ENCODE measurements around the gene OR5B2. TPM values are rescaled to one million over a fixed set of nuclear protein-coding genes. Genes with fewer than 3 reads are reported as not detected.

Gene OR5B2
- total RNA-seq, 1 donor from 2014 or later = not detected

Other genes starting within 250 kb of the OR5B2 start
- gene OR9Q2, start 239.1 kb downstream of the OR5B2 start, total RNA-seq = not detected in 2 replicates
- gene OR1S2, start 224.0 kb downstream of the OR5B2 start, total RNA-seq = not detected in 2 replicates
- not detected in 2 replicates for gene OR1S1, start 215.4 kb downstream of the OR5B2 start, total RNA-seq
- gene OR10Q1, start 199.2 kb downstream of the OR5B2 start, total RNA-seq = not detected in 2 replicates
- gene OR10W1, start 159.9 kb downstream of the OR5B2 start, total RNA-seq = not detected in 2 replicates
- not detected in 2 replicates for gene OR5B17, start 69.1 kb downstream of the OR5B2 start, total RNA-seq
- not detected in 2 replicates for gene OR5B3, start 21.2 kb downstream of the OR5B2 start, total RNA-seq
- gene OR5B12, start 14.1 kb upstream of the OR5B2 start, total RNA-seq = not detected in 2 replicates
- gene OR5B21, start 80.0 kb upstream of the OR5B2 start, total RNA-seq = 0.82 and 1.1 TPM in 2 replicates
- 137 and 141 TPM in 2 replicates for gene LPXN, start 147.7 kb upstream of the OR5B2 start, total RNA-seq
- 56.5 and 57.4 TPM in 2 replicates for gene ZFP91, start 150.9 kb upstream of the OR5B2 start, total RNA-seq
- 3.6 and 4.6 TPM in 2 replicates for gene CNTF, start 194.5 kb upstream of the OR5B2 start, total RNA-seq

Data from T-helper 2 cell treated with Interferon-gamma antibody and Interleukin-4, amounts not matched to agents 100 ng/mL and 5 ng/mL, for 36 hours (primary cell).